ENCODE results near the gene CPNE6. TPM values are rescaled to one million over a fixed set of nuclear protein-coding genes. Genes with fewer than 3 reads are reported as not detected.

The CPNE6 gene
- total and polyA plus RNA-seq, 12 donors, result 0.07 to 1.4 (median 0.22) TPM; not detected in 7

GRCh38 chr14:24115422-24116127 lies 44.2 kb downstream of the CPNE6 start:
- 1 to 2% (median 2%) methylated on average over 9 to 14 of the region's 14 CpGs for WGBS, 4 donors
- DNase-seq, result peak in 1 of 7 donors; percentile 18
- intact Hi-C loops (cut with DNase I), result no loop called here

GRCh38 chr14:24116128-24116814 lies 44.9 kb downstream of the CPNE6 start:
- intact Hi-C loops (cut with DNase I), result no loop called here
- peak overlapping the region in 1 of 5 donors; percentile 97 for H3K27ac ChIP-seq
- no peak for TF ChIP-seq CTCF (IDR thresholded peaks at IDR 0.05)
- TF ChIP-seq POLR2A (IDR thresholded peaks at IDR 0.05), result no peak
- peaks cover 0 to 47% of the 10 kb centered on the region in 2 donors for H3K36me3 ChIP-seq (replicated peaks in 1 of 2)
- no peaks in the 10 kb centered on the region for H3K9me3 ChIP-seq (replicated peaks in 1 of 3)
- H3K4me3 ChIP-seq, result peak overlapping the region in 1 of 4 donors; percentile 81
- DNase-seq, result no peak
- peaks cover 19% of the 10 kb centered on the region in 2 donors for H3K4me1 ChIP-seq (replicated peaks in 1 of 2)
- 69 to 79% (median 74%) methylated on average over 6 of the region's 6 CpGs for WGBS, 4 donors
- no peaks in the 10 kb centered on the region for H3K27me3 ChIP-seq

More at GRCh38 chr14:24115422-24116127, 44.2 kb downstream of the CPNE6 start:
- no peak for TF ChIP-seq POLR2A (IDR thresholded peaks at IDR 0.05)
- no peak for TF ChIP-seq CTCF (IDR thresholded peaks at IDR 0.05)
- Histone ChIP-seq H3K4me3 (peak overlapping the region in 3 of 4 donors; percentile 19 to 81 (median 55)), H3K4me1 (replicated peaks in 1 of 2) (peaks cover 19% of the 10 kb centered on the region in 2 donors), H3K36me3 (replicated peaks in 1 of 2) (peaks cover 0 to 40% of the 10 kb centered on the region in 2 donors), H3K9me3 (replicated peaks in 1 of 3) (no peaks in the 10 kb centered on the region), H3K27me3 (no peaks in the 10 kb centered on the region), H3K27ac (peak overlapping the region in 4 of 5 donors; percentile 97 to 100 (median 98))

GRCh38 chr14:24117179-24117578 lies 45.8 kb downstream of the CPNE6 start:
- Histone ChIP-seq H3K9me3 (replicated peaks in 1 of 3) (no peaks in the 10 kb centered on the region), H3K36me3 (replicated peaks in 1 of 2) (peaks cover 0 to 56% of the 10 kb centered on the region in 2 donors), H3K4me3 (no peak overlapping the region), H3K4me1 (replicated peaks in 1 of 2) (peaks cover 19% of the 10 kb centered on the region in 2 donors), H3K27me3 (no peaks in the 10 kb centered on the region), H3K27ac (no peak overlapping the region)
- TF ChIP-seq CTCF (IDR thresholded peaks at IDR 0.05) (no peak), POLR2A (IDR thresholded peaks at IDR 0.05) (no peak)
- no peak for DNase-seq
- intact Hi-C loops (cut with DNase I), result no loop called here
- 77 to 93% (median 90%) methylated on average over 6 of the region's 6 CpGs for WGBS, 4 donors

GRCh38 chr14:24119691-24120090 lies 48.3 kb downstream of the CPNE6 start:
- H3K36me3 ChIP-seq (replicated peaks in 1 of 2), result peaks cover 0 to 71% of the 10 kb centered on the region in 2 donors
- no peak overlapping the region for H3K4me3 ChIP-seq
- no peak for TF ChIP-seq POLR2A (IDR thresholded peaks at IDR 0.05)
- no peak for TF ChIP-seq CTCF (IDR thresholded peaks at IDR 0.05)
- DNase-seq, result no peak
- H3K27ac ChIP-seq, result no peak overlapping the region
- H3K27me3 ChIP-seq, result no peaks in the 10 kb centered on the region
- no peaks in the 10 kb centered on the region for H3K9me3 ChIP-seq (replicated peaks in 1 of 3)
- peaks cover 14 to 19% of the 10 kb centered on the region in 2 donors for H3K4me1 ChIP-seq (replicated peaks in 1 of 2)
- 94 to 96% (median 95%) methylated on average over 6 of the region's 6 CpGs for WGBS, 4 donors
- intact Hi-C loops (cut with DNase I), result no loop called here
